GM18498 (cell line): ENCODE data around the gene FCHSD2.
A peak's percentile ranks its signal among the peaks of the same experiment; 100 is the strongest.
"Not testable (repeated sequence)": the region's sequence is repeated elsewhere in the genome, so short reads cannot be mapped to it uniquely, and the experiment has no call there.

Experiments
- ATAC-seq: cut with Tn5 transposase; IDR thresholded peaks from one replicate; pipeline ENCODE4 v1.9.1; 2021; ENCODE audit warnings: mild to moderate bottlenecking, moderate library complexity; ENCODE audit not compliant: unreplicated experiment

The FCHSD2 gene

DNA sequence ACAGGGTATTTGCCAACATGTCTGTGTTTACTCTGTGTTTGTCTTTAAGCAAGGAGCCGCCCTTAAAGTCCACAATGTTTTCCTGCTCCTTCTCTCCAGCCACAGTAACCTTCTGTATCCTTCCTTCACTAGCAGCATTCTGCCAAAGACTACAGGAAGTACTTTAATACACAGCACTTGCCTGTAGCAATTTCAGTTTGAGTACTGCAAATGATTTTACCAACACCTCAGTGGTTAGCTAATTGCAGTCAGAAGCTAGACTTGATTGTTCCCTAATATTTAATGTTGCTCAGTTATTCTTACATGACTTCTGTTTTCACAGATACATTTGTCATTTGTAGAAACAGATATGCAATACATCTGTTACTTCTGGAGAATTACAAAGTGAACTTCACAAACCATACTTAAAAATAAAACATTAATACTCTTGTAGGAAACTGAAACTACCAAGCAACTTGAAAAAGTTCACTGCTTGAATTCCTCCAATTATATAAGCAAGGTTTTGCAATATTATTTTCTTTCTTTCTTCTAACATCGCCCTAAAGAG, 69.1 kb downstream of the FCHSD2 start:
- peak; percentile 78 for ATAC-seq

DNA sequence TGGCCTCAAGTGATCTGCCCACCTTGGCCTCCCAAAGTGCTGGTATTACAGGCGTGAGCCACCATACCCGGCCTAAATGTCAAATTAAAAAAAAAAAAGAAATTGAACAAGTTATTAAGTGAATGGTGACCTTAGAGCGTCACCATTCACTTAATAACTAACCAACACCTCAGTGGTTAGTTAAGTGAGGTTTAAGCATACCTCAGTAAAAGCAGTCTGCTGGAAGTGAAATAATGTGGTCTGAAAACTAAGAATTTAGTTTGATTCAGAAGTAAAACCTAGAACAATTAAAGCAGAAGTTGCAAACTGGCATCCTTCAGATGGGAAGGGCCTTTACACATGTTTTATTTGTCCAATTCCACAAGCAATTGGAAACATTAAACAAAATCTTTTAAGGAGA, 71.5 kb downstream of the FCHSD2 start:
- no peak for ATAC-seq

DNA sequence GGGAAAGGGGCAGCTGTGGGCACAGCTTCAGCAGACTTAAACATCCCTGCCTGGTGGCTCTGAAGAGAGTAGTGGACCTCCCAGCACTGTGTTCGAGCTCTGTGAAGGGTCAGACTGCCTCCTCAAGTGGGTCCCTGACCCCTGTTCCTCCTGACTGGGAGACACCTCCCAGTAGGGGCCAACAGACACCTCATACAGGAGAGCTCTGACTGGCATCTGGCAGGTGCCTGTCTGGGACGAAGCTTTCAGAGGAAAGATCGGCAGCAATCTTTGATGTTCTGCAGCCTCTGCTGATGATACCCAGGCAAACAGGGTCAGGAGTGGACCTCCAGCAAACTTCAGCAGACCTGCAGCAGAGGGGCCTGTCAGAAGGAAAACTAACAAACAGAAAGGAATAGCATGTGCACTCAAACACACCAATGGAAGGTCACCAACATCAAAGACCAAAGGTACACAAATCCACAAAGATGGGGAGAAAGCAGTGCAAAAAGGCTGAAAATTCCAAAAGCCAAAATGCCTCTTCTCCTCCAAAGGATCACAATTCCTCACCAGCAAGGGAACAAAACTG, 80.2 kb downstream of the FCHSD2 start:
- not testable (repeated sequence) for ATAC-seq

DNA sequence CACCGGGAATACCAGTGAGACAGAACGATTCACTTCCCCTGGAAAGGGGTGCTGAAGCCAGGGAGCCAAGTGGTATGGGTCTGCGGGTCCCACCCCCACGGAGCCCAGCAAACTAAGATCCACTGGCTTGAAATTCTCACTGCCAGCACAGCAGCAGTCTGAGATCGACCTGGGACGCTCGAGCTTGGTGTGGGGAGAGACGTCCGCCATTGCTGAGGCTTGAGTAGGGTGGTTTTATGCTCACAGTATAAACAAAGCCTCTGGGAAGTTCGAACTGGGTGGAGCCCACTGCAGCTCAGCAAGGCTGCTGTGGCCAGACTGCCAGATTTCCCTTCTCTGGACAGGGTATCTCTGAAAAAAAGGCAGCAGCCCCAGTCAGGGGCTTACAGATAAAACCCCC, 80.7 kb downstream of the FCHSD2 start:
- not testable (repeated sequence) for ATAC-seq

DNA sequence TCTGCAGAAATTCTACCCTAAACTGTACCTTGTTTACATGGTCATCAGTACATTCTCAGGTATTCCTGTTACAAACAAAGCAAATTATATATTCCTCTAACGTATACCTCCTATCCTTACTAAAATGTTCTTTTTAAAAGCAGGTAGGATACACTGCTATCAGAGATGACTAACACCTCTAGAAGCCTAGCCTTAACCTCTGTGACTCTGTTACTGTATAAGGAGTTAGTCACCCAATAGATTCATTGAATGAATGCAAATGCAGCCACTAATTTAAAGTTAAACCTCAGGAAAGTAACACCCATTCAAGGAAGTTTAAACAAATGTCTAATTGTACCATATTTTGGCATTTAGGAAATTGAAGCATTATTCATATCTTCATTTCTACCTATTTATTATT, 82.2 kb downstream of the FCHSD2 start:
- no peak for ATAC-seq

DNA sequence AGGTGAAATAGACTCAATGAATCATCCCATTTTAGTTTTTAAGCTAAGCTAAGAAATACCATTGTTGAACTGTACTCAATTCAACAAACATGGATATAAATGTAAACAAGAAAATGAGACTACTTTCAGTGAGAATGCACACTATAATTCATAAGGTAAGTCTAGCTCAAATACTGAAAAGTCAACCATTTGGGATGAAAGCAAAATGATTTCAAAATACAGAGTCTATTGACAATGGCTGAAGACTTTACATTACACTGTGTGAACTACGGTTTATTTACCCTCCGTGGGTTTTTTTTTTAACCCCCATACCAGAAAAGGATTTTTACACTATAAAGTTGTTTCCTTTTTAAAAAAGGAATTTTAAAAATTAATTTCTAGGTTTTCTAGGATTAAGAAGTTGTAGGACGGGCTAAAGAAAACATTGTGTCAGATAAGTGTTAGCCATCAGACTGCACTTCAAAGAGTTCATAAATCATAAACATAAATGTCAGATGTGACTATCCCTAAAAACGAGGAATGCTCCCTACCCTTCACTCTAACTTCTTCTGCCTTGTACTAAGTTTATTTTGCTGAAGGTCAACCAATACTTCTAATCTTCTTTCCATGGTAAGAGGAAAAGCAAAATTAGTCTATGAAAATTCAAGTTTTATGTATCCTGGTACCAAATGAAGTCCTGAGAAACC, 83.0 kb downstream of the FCHSD2 start:
- ATAC-seq: no peak

DNA sequence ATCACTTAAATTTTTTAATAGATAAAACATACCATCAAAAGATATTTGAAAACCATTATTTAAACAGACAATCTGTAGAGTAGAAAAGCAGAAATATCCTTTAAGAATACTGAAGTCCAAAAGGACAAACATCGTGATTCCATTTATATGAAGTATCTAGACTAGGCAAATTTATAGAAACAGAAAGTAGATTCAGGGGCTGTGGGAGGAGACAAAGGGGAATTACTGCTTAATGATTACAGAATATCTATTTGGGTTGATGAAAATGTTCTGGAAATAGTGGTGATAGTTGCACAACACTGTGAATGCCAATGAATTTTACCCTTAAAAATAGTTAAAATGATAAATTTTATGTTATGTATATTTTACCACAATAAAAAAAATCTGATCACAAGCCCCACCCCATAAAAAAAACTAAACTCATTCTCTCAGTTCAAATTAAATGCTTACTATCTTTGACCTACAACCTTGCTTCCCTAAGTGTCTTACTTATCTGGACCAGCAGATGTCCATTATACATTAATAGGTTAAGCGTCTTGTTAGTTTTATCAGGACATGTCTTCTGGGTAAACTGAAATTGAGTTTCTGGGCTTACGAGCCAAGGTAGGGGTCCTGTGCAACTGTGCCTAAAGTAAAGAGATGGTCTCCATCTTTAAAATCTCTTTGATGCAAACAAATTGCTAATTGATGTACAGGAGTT, 86.3 kb downstream of the FCHSD2 start:
- no peak for ATAC-seq

DNA sequence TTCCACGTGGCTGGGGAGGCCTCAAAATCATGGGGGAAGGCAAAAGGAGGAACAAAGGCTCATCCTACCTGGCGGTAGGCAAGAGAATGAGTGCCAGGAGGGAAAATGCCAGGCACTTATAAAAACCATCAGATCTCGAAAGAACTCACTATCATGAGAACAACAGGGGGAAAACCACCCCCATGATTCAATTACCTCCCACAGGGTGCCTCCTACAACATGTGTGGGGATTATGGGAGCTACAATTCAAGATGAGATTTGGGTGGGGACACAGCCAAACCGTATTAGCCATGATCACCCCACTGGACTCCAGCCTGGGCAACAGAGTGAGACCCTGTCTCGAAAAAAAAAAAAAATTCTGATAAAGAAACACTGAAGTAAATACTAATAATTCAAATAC, 87.1 kb downstream of the FCHSD2 start:
- no peak for ATAC-seq

DNA sequence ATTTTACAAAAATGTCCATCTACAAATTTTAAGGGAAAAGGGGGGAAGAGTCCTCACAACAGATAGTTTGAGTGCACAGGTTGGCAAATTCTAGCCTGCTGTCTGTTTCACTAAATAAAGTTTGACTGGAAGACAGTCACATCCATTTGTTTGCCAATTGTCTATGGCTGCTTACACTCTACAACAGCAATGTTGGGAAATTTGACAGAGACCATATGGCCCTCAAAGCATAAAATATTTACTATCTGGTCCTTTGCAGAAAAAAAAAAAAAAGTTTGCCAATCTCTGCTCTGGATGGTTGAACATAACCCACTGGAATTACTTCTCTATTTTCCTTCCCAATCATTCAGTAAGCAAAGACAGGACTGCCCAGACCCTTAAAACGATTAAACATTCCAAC, 88.2 kb downstream of the FCHSD2 start:
- ATAC-seq: no peak

DNA sequence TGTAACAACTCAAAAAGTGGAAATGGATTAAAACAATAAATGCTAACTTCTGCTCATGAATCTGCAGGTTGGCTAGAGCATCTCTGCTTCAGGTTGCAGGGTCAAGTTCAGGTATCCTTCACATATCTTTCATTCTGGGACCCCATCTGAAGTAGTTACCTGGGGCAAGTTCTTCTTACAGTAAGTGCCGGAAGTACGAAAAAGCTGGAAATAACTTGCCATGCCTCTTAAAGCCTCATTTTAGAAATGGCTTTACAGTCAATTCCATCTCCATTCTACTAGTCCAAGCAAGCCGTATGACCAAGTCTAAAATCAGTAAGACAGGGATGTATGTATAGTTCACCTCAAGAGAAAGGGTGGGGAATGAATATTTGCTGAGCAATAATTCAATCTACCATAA, 93.7 kb downstream of the FCHSD2 start:
- ATAC-seq: peak; percentile 19

DNA sequence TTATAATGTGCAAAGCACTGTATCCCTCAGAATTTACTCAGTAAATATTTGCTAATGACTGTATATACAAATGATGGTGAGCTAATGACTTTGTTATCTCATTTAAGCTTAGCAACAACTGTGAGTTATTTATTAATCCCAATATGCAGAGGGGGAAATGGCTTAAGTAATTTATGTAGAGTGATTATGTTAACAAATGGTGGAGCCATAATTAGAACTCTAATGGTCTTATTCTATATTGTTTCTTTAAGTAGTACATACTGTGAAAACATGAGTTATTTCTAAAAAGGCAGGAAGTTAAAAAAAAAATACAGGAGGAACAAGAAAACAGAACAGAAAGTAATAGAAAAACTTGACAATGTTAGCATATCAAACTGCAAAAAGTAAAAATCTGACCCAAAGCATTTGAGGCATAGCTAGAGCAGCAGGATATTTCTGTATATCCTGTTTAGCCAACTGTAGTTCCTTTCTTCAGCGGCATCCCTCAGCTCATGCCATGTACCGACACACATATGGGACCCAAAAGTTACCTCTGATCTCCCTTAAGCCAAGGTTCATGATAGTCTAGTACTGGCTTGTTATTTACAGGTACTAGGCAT, 94.2 kb downstream of the FCHSD2 start:
- peak; percentile 79 for ATAC-seq

DNA sequence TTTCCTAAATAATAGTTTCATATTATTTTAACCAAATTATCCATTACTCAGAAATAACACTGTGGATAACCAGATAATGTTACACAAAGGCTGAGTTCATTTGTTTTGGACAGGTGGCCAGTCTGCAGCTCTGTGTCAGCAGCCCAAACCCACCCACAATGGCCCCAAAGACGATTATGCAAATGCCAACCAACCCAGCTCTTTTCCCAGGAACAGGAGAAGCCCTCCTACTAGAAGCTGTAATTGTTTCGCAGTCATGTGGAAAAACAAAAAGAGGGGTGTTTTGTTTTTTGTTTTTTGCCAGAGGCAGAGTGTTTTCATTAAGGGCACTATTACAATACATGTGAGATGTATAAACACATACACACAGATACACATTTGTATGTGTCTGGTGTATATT, 102.1 kb downstream of the FCHSD2 start:
- no peak for ATAC-seq

DNA sequence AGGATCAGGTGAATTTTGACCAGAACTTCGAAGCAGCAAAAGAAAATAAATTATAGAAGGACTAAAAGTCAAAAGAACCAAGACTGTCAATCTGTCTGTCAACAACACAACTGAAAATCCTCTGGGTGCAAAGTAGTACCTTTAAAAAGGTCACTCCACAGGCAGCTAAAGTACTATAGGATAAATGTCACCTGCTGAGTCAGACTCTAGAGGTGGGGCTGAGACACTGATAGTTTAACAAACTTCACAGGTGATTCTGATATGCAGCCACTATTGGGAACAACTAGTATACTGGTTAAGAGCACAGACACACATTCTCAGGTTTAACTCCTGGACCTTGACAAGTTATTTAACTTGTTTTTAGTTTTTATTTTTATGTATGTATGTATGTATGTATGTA, 107.3 kb downstream of the FCHSD2 start:
- ATAC-seq: no peak

DNA sequence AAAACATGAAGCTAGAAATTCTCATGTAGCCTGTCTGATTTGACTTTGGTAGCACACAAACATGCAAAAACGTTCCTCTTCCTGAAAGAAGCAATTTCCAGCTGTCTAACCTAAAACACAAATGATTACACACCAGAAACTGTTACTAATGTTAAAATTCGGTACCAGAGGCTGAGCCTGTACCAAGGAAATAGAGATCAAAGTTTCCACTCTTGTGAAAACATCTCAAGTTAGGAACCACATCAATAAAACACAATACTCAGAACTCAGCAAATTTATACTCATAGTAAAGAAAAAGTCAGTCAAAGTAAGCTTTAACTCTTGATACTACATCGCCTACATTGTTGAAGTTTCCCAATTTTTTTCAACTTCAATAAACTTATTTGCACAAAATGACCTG, 107.8 kb downstream of the FCHSD2 start:
- no peak for ATAC-seq

DNA sequence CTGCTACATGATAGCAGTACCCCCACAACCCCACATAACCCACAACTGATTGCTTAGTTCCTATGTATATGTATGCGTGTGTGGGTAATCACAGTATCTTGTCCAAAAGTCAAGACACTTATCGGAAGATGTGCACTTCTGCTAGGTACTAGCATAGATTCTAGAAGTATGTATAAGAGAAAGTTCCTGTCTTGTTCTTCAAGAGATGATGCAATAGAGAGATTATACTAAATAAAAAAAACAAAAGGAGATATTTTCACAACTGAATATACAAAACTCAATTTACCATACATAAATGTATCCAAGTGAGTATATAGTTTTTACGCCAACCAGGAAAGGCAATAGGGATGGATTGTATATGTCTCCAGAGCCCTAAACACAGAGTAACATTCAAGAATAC, 112.0 kb downstream of the FCHSD2 start:
- ATAC-seq: no peak

DNA sequence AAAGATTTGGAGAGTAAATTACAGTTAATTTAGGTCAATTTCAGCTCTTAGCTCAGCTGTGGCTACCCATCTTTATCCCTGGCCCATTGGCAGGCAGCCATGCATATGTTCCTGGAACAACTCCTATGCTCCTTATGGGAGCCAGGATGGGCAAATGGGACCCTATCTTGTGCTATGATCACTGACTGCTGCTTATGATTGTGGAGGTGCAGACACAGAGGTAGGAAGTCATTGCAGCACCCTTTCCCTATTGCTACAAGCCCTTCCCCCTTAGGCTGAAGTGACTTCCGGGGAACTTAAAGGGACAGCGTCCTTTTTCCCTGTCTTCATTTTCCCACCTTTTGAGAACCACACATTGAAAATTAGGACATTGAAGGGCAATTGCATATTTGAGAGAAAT, 112.7 kb downstream of the FCHSD2 start:
- no peak for ATAC-seq

DNA sequence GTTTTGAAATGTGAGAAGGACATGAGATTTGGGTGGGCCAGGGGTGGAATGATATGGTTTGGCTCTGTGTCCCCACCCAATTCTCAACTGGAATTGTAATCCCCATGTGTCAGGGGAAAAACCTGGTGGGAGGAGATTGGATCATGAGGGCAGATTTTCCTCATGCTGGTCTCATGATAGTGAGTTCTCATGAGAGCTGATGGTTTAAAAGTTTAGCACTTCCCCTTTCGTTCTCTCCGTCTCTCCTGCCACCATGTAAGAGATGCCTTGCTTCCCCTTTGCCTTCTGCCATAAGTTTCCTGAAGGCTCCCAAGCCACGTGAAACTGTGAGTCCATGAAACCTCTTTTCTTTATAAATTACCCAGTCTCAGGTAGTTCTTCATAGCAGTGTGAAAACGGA, 113.5 kb downstream of the FCHSD2 start:
- no peak for ATAC-seq

DNA sequence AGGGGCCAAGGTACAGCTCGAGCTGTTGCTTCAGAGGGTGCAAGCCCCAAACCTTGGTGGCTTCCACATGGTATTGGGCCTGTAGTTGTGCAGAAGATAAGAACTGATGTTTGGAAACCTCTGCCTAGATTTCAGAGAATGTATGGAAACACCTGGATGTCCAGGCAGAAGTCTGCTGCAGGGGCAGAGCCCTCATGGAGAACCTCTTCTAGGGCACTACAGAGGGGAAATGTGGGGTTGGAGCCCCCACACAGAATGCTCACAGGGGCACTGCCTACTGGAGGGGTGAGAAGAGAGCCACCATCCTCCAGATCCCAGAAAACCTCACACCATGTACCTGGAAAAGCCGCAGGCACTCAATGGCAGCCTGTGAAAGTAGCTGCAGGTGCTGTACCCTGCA, 114.3 kb downstream of the FCHSD2 start:
- ATAC-seq: not testable (repeated sequence)

DNA sequence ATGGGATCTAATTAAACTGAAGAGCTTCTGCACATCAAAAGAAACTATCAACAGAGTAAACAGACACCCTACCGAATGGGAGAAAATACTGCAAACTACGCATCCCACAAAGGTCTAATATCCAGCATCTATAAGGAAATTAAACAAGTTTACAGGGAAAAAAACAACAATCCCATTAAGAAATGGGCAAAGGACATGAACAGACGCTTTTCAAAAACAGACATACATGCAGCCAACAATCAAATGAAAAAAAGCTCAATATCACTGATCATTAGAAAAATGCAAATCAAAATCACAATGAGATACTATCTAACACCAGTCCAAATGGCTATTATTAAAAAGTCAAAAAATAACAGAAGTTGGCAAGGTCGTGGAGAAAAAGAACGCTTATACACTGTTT, 117.5 kb downstream of the FCHSD2 start:
- no peak for ATAC-seq

DNA sequence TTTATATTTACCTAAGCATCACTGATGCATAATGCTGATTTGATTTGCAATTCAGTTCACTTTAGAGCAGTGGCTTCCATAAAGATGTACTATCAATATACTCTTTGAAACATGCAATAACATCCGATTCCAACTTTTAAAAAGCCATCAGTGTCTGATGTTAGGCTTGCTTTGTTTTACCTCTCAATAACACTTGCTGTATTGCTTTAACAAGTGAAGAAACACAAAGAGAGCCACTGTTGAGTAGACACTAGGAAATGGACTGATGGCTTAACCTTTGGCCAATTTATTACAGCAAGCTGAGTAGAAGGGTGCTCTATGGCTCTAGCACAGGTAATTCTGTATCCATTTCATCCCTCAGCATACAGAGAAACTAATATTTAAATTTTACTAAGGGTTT, 122.1 kb downstream of the FCHSD2 start:
- no peak for ATAC-seq

DNA sequence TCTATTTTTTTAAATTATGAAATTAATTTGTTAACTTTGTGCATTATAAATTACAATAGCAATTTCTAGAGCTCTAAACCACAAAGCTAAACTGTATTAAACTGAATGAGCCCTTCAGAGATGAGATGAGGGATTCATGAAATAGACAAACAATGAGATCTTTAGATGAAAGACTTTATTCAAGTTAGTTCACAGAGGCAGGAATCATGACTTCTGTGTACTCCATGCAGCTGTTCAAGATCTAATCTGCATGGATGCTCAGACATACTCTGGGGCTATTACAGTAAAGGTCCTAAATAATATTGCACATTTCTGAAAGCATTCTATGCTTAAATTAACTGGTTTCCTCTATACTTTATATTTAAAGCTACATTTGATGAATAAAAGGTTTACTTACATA, 122.7 kb downstream of the FCHSD2 start:
- no peak for ATAC-seq

DNA sequence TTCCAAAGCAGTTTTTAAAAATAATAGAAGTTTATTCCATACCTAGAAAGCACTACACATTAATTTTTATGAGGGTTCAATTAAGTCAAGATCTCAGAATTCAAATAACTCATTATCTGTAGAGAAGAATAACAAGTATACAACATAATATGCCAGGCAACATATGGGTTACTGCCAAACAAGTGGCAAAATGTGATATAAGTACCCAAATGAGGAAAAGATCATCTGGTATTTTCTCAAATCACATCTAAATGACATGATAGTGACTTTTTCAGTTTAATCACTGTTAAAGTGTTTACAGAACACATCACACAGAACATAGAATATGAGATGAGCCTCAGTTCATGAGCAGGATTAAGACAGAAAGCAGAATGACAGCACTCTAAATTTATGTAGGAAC, 123.3 kb downstream of the FCHSD2 start:
- no peak for ATAC-seq
